Gastrocnemius medialis (tissue), 4 donors: ENCODE data around the gene TSHZ1.

ENCODE experiments used
- POLR2A ChIP-seq, 2 donors: fragments of 450-650 bp; IDR thresholded peaks; one replicate each; pipeline ENCODE4 v1.6.1; 2017; ENCODE audit warnings: antibody characterized with exemption in 2 of 2, mild to moderate bottlenecking in 2 of 2, moderate library complexity in 2 of 2
- TF ChIP-seq, protein P1 (sequence below), 5 experiments: fragments of 450-650 bp in 3 of 5; fragments of 200-600 bp in 2 of 5; sonication (generic) in 2 of 5; IDR thresholded peaks in 4 of 5; conservative IDR thresholded peaks in 1 of 5; 1 replicate in 4 of 5; 2 replicates in 1 of 5; pipeline ENCODE4 v1.5.1; 2016 to 2019; ENCODE audit warnings: antibody characterized with exemption in 5 of 5, mild to moderate bottlenecking in 3 of 5, moderate library complexity in 3 of 5

DNA sequence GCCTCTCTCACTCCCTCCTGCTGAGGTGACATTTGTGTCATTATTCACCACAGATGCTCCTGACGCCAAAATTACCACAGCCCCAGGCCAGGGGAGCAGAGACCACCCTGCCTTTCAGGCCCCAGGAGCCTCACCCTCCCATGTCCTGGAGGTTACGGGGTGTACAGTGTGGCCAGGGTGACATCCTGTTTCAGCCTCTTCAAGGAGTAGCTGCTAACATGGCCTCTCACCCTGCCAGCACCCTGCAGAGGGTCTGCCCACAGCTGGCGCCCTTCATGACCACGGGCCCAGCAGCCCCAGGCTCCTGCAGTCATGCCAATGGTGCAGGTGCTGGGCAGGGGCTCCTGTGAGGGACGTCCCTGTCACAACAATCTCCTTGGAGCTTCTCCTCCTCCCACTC lies 124.3 kb downstream of the TSHZ1 start:
- TF ChIP-seq, protein P1, sequence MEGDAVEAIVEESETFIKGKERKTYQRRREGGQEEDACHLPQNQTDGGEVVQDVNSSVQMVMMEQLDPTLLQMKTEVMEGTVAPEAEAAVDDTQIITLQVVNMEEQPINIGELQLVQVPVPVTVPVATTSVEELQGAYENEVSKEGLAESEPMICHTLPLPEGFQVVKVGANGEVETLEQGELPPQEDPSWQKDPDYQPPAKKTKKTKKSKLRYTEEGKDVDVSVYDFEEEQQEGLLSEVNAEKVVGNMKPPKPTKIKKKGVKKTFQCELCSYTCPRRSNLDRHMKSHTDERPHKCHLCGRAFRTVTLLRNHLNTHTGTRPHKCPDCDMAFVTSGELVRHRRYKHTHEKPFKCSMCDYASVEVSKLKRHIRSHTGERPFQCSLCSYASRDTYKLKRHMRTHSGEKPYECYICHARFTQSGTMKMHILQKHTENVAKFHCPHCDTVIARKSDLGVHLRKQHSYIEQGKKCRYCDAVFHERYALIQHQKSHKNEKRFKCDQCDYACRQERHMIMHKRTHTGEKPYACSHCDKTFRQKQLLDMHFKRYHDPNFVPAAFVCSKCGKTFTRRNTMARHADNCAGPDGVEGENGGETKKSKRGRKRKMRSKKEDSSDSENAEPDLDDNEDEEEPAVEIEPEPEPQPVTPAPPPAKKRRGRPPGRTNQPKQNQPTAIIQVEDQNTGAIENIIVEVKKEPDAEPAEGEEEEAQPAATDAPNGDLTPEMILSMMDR (IDR thresholded peaks at IDR 0.05 in 4 of 5, conservative IDR thresholded peaks at IDR 0.05 in 1 of 5), result no peak
- no peak for TF ChIP-seq POLR2A (IDR thresholded peaks at IDR 0.05)
